GM12878 (cell line): Measurements from ENCODE around the gene CAMK2A.

ENCODE experiments used
- CBFB ChIP-seq: IDR thresholded peaks from 2 replicates; pipeline ENCODE4 v1.6.1; 2016; ENCODE audit warnings: antibody characterized with exemption, low read depth
- EP300 ChIP-seq, 2 experiments: fragments of 150-350 bp in 1 of 2; IDR thresholded peaks; 2 replicates each; pipeline ENCODE4 v1.6.1; 2011 to 2012; ENCODE audit warnings: low read depth in 2 of 2, low read length in 2 of 2, borderline replicate concordance in 1 of 2, improper control_type of control experiment in 1 of 2, inconsistent platforms in 1 of 2; ENCODE audit not compliant: control insufficient read depth in 1 of 2
- ETV6 ChIP-seq, 2 experiments: fragments of 450-650 bp in 1 of 2; IDR thresholded peaks in 1 of 2; conservative IDR thresholded peaks in 1 of 2; 2 replicates each; pipeline ENCODE4 v1.6.1; 2014; ENCODE audit warnings: antibody characterized with exemption in 1 of 2, borderline replicate concordance in 1 of 2, low read depth in 1 of 2, mild to moderate bottlenecking in 1 of 2, moderate library complexity in 1 of 2
- JUND ChIP-seq: IDR thresholded peaks from 2 replicates; pipeline ENCODE4 v1.6.1; 2012; ENCODE audit warnings: low read depth, mild to moderate bottlenecking, low read length, improper control_type of control experiment, moderate library complexity
- KDM1A ChIP-seq: fragments of 200-600 bp; sonication (generic); IDR thresholded peaks from 2 replicates; pipeline ENCODE4 v1.6.1; 2016; ENCODE audit warnings: borderline replicate concordance
- POLR2A ChIP-seq: IDR thresholded peaks from 2 replicates; pipeline ENCODE4 v1.6.1; 2011; ENCODE audit warnings: low read depth, mild to moderate bottlenecking, low read length
- RAD21 ChIP-seq: IDR thresholded peaks from 2 replicates; pipeline ENCODE4 v1.6.1; 2011; ENCODE audit warnings: mild to moderate bottlenecking, low read depth, low read length, moderate library complexity; ENCODE audit not compliant: insufficient read depth
- RCOR1 ChIP-seq: conservative IDR thresholded peaks from 2 replicates; pipeline ENCODE4 v1.6.1; 2012; ENCODE audit warnings: low read depth, low read length, improper control_type of control experiment

DNA sequence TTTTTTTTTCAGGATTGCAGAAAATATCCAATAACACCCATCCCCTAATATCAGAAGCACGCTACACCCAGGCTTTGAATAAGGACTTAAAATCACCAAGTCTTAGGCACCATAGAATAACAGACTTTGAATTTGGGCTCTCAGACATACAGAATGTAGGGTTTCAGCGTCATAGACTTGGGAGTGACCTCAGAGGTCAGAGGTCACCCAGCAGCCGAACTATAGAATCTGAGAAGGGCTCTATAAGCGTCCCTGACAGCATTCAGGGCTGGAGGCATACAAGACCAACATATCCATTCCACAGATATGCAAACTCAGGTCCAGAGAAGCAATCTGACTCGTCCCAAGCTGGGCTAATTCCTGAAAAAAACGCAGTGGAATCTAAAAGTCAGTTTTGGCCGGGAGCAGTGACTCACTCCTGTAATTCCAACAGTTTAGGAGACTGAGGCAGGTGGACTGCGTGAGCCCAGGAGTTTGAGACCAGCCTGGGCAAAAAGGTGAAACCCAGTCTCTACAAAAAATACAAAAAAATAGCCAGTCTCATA is 65.0 kb downstream of the CAMK2A start:
- TF ChIP-seq ETV6 (conservative IDR thresholded peaks at IDR 0.05 in 1 of 2, IDR thresholded peaks at IDR 0.05 in 1 of 2; ENCODE audit: borderline replicate concordance in 1 of 2, low read depth in 1 of 2) (no peak), RAD21 (no peak), EP300 (IDR thresholded peaks at IDR 0.05; ENCODE audit: borderline replicate concordance in 1 of 2, control insufficient read depth in 1 of 2, low read depth in 2 of 2, low read length in 2 of 2) (no peak), CBFB (no peak), POLR2A (no peak), KDM1A (no peak), JUND (no peak), RCOR1 (no peak)
